ENCODE measurements around the gene SPATA32. TPM values are rescaled to one million over a fixed set of nuclear protein-coding genes. Genes with fewer than 3 reads are reported as not detected.

The SPATA32 gene
- total RNA-seq, 1 experiment from 2014 or later, result 0.48 TPM

DNA sequence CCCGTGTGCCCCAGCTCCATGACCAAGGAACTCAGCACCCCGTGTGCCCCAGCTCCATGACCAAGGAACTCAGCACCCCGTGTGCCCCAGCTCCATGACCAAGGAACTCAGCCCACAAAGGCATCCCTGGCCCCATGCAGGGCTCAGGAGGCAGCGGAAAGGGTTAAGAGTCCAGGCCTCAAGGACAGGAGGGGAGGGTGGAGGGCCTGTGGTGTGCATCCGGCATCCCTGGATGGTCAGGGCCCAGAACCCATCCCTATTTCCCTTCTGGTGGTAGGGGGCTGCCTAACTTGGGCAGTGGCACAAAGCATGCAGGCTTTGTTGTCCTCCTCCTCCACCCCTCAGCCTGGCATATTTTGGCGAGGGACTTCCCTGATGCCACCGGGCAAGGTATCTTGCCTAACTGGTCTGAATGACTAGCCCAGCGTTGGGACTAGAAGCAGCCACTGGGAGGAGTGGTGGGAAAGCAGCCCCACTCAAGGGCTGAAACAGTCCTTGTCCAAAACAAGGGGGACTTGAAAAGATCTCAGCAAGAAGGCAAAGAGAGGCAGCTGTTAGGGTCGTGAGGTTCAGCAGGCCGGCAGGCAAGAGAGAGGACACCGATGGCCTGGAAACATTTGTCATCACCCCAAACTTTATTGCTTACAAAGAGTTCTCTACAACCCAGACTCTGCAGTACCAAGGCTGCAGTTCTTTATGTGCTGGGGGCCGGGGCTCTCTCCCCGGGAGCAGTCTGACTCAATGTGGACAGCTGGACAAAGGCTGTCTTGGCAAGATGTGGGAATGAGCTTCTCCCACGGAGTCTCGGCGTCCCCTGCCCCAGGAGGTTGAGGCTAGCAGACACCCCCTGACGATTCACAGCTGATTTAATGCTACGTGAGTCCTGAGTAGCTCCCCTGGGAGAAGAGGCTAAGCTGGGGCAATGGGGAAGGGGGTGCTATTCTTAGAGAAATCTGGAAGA is 902 bp upstream of the SPATA32 start:
- ChIA-PET POLR2A (ENCODE audit: unreplicated experiment) (interaction anchor here (0.5 kb wide), 1 partner anchor 120 kb away, joined by 5 read pairs; no protein-coding TSS in a partner anchor), CTCF (no interaction called here)
- H3K4me2 ChIP-seq, result no peak overlapping the region
- H3K79me2 ChIP-seq (ENCODE audit: low read depth), result no peaks in the 10 kb centered on the region
- no peak overlapping the region for H3K4me3 ChIP-seq
- DNase-seq, result peak; percentile 34 to 44
- 0 out of 2 replicates have a peak, but pooled peaks cover 15% of the 10 kb centered on the region for H4K20me1 ChIP-seq (ENCODE audit: insufficient read depth)
- peaks cover 11% of the 10 kb centered on the region; the same call in 1 of the 2 replicates for H3K4me1 ChIP-seq (replicated peaks; ENCODE audit: insufficient read depth)
- H3K9me3 ChIP-seq (ENCODE audit: insufficient read depth, low read depth), result no peaks in the 10 kb centered on the region
- TF ChIP-seq CTCF (conservative IDR thresholded peaks at IDR 0.05) (no peak), EZH2 (IDR thresholded peaks at IDR 0.05; ENCODE audit: low read depth) (no peak)
- peaks cover 60% of the 10 kb centered on the region for H3F3A ChIP-seq (ENCODE audit: insufficient read depth, low read depth)
- H3K9me2 ChIP-seq (ENCODE audit: insufficient read depth), result no peaks in the 10 kb centered on the region
- no peak overlapping the region for H3K27ac ChIP-seq
- peaks cover 20% of the 10 kb centered on the region for H3K36me3 ChIP-seq (ENCODE audit: low read depth)
- no TSS peak for BruUV-seq (replicated peaks)
- intact Hi-C loops (cut with micrococcal nuclease; ENCODE audit: unreplicated experiment), result no loop called here
- H2AFZ ChIP-seq, result no peak overlapping the region
- no peaks in the 10 kb centered on the region for H3K27me3 ChIP-seq (ENCODE audit: insufficient read depth, low read depth)

- TF ChIP-seq EZH2 (IDR thresholded peaks at IDR 0.05; ENCODE audit: low read depth) (no peak), CTCF (conservative IDR thresholded peaks at IDR 0.05) (no peak)
- DNase-seq, result no peak
- Histone ChIP-seq H3K9me2 (ENCODE audit: insufficient read depth) (no peaks in the 10 kb centered on the region), H3F3A (ENCODE audit: insufficient read depth, low read depth) (peaks cover 43% of the 10 kb centered on the region), H3K27ac (no peak overlapping the region), H4K20me1 (ENCODE audit: insufficient read depth) (0 out of 2 replicates have a peak, but pooled peaks cover 14% of the 10 kb centered on the region), H3K79me2 (ENCODE audit: low read depth) (no peaks in the 10 kb centered on the region), H3K9me3 (ENCODE audit: insufficient read depth, low read depth) (no peaks in the 10 kb centered on the region), H3K27me3 (ENCODE audit: insufficient read depth, low read depth) (no peaks in the 10 kb centered on the region), H3K4me2 (no peak overlapping the region), H3K4me3 (no peak overlapping the region), H3K36me3 (ENCODE audit: low read depth) (peaks cover 13% of the 10 kb centered on the region; the same call in 1 of the 2 replicates), H2AFZ (no peak overlapping the region), H3K4me1 (replicated peaks; ENCODE audit: insufficient read depth) (peaks cover 7% of the 10 kb centered on the region; the same call in 1 of the 2 replicates)
- intact Hi-C loops (cut with micrococcal nuclease; ENCODE audit: unreplicated experiment), result no loop called here
- CTCF ChIA-PET, result interaction anchor here (0.7 kb wide), 1 partner anchor 52 kb away, joined by 3 read pairs; no protein-coding TSS in a partner anchor
- no TSS peak for BruUV-seq (replicated peaks)
- POLR2A ChIA-PET (ENCODE audit: unreplicated experiment), result interaction anchor here (0.6 kb wide), 1 partner anchor 138 kb away, joined by 3 read pairs; no protein-coding TSS in a partner anchor
These were observed 1.6 kb downstream of the SPATA32 start for GRCh38 chr17:45260204-45260783.

- H3K27ac ChIP-seq, result no peak overlapping the region
- peaks cover under 1% of the 10 kb centered on the region; the same call in 1 of the 2 replicates for H3K36me3 ChIP-seq (ENCODE audit: low read depth)
- TF ChIP-seq EZH2 (IDR thresholded peaks at IDR 0.05; ENCODE audit: low read depth) (no peak), CTCF (conservative IDR thresholded peaks at IDR 0.05) (no peak)
- POLR2A ChIA-PET (ENCODE audit: unreplicated experiment), result no interaction called here
- no TSS peak for BruUV-seq (replicated peaks)
- intact Hi-C loops (cut with micrococcal nuclease; ENCODE audit: unreplicated experiment), result no loop called here
- H3K4me1 ChIP-seq (replicated peaks; ENCODE audit: insufficient read depth), result peaks cover 7% of the 10 kb centered on the region; the same call in 1 of the 2 replicates
- no peaks in the 10 kb centered on the region for H3K9me3 ChIP-seq (ENCODE audit: insufficient read depth, low read depth)
- no peak overlapping the region for H3K4me2 ChIP-seq
- H3K79me2 ChIP-seq (ENCODE audit: low read depth), result no peaks in the 10 kb centered on the region
- CTCF ChIA-PET, result interaction anchor here (0.6 to 0.7 kb wide), 2 partner anchors 58 to 685 kb away, joined by 3 to 5 read pairs; no protein-coding TSS in a partner anchor
- no peak for DNase-seq
- no peak overlapping the region for H3K4me3 ChIP-seq
- H2AFZ ChIP-seq, result no peak overlapping the region
- peaks cover 30% of the 10 kb centered on the region for H3F3A ChIP-seq (ENCODE audit: insufficient read depth, low read depth)
- H4K20me1 ChIP-seq (ENCODE audit: insufficient read depth), result 0 out of 2 replicates have a peak, but pooled peaks cover 7% of the 10 kb centered on the region
- H3K9me2 ChIP-seq (ENCODE audit: insufficient read depth), result no peaks in the 10 kb centered on the region
- no peaks in the 10 kb centered on the region for H3K27me3 ChIP-seq (ENCODE audit: insufficient read depth, low read depth)
These were observed 2.9 kb downstream of the SPATA32 start for GRCh38 chr17:45258981-45259380.

Data from PC-9 (cell line).